Muscle of back (tissue), 11 donors: ENCODE measurements around the gene SAMD14. TPM values are rescaled to one million over a fixed set of nuclear protein-coding genes. Genes with fewer than 3 reads are reported as not detected.

Experiments
- DNase-seq, 3 donors: peaks; one replicate each; pipeline versions ENCODE4 v3.0.0 to v3.0.0-alpha.2; 2013
- polyA plus RNA-seq, 10 donors: library from polyadenylated mRNA; unstranded; fragments of 120-200 nt; gene quantifications; one replicate each; pipeline ENCODE4 v1.2.1, GENCODE V29; 2013; ENCODE audit not compliant: insufficient read length in 10 of 10

The SAMD14 gene
- polyA plus RNA-seq, 10 donors = 2.5 to 7.7 (median 4.8) TPM

GRCh38 chr17:50099003-50099402 is 31.0 kb downstream of the SAMD14 start:
- no peak for DNase-seq

- no peak for DNase-seq
Observed at GRCh38 chr17:50098583-50098982, 31.4 kb downstream of the SAMD14 start.

- no peak for DNase-seq
Observed at GRCh38 chr17:50097926-50098325, 32.0 kb downstream of the SAMD14 start.

GRCh38 chr17:50097455-50097854 is 32.5 kb downstream of the SAMD14 start:
- DNase-seq = no peak

- DNase-seq = no peak
Observed at GRCh38 chr17:50096758-50097157, 33.2 kb downstream of the SAMD14 start.

GRCh38 chr17:50096092-50096491 is 33.9 kb downstream of the SAMD14 start:
- DNase-seq = no peak

- peak in 2 of 3 donors; percentile 40 to 58 for DNase-seq
Observed at GRCh38 chr17:50095626-50096037, 34.3 kb downstream of the SAMD14 start.

GRCh38 chr17:50094753-50095619 is 35.0 kb downstream of the SAMD14 start, which contains the start of gene PDK2:
Gene PDK2 (plus strand): TSS chr17:50095351. CDS start chr17:50095436, 85 bp downstream.
- peak; percentile 96 to 99 (median 97) for DNase-seq

- peak; percentile 87 to 96 (median 94) for DNase-seq
Observed at GRCh38 chr17:50094243-50094752, 35.7 kb downstream of the SAMD14 start.

- no peak for DNase-seq
Observed at GRCh38 chr17:50093807-50094206, 36.2 kb downstream of the SAMD14 start.

- DNase-seq = no peak
Observed at GRCh38 chr17:50093246-50093645, 36.7 kb downstream of the SAMD14 start.

- no peak for DNase-seq
Observed at GRCh38 chr17:50091918-50092285, 38.1 kb downstream of the SAMD14 start.

GRCh38 chr17:50090971-50091917 is 38.7 kb downstream of the SAMD14 start:
- DNase-seq = no peak

- DNase-seq = no peak
Observed at GRCh38 chr17:50090071-50090470, 39.9 kb downstream of the SAMD14 start.

GRCh38 chr17:50088952-50089825 is 40.8 kb downstream of the SAMD14 start:
- DNase-seq = no peak

GRCh38 chr17:50087912-50088405 is 42.0 kb downstream of the SAMD14 start:
- DNase-seq = no peak

GRCh38 chr17:50087246-50087911 is 42.6 kb downstream of the SAMD14 start:
- DNase-seq = peak; percentile 52 to 82 (median 75)

GRCh38 chr17:50081757-50082156 is 48.2 kb downstream of the SAMD14 start:
- no peak for DNase-seq

GRCh38 chr17:50080827-50081226 is 49.1 kb downstream of the SAMD14 start:
- DNase-seq = no peak

GRCh38 chr17:50080096-50080480 is 49.9 kb downstream of the SAMD14 start:
- DNase-seq = no peak
